Gastroesophageal sphincter (tissue), 3 donors: ENCODE data around the gene UBE2M.

Experiments used
- EP300 ChIP-seq: sonication (generic); formaldehyde crosslinking; IDR thresholded peaks from one replicate; pipeline ENCODE4 v1.6.1; 2017; ENCODE audit warnings: antibody characterized with exemption, mild to moderate bottlenecking
- TF ChIP-seq, protein P1 (sequence below), 4 experiments: fragments of 200-600 bp in 2 of 4; fragments of 450-650 bp in 2 of 4; sonication (generic) in 1 of 4; IDR thresholded peaks; one replicate each; pipeline ENCODE4 v1.5.1; 2017 to 2019; ENCODE audit warnings: antibody characterized with exemption in 4 of 4, mild to moderate bottlenecking in 2 of 4, moderate library complexity in 2 of 4

DNA sequence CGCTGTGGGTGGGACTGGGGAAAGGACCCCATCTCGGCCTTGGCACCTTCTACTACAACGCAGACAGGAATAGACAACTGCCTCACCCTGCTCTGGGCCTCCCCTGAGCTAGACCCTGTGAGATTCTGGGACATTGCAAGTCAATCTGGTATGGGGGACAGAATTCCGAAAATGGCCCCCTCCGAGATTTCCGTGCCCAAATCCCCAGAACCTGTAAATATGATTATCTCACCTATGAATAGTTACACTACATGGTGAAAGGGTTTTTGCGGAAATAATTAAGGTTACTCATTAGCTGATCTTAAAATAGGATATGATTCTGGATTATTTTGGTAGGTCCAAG lies 38.2 kb downstream of the UBE2M start:
- TF ChIP-seq, protein P1, sequence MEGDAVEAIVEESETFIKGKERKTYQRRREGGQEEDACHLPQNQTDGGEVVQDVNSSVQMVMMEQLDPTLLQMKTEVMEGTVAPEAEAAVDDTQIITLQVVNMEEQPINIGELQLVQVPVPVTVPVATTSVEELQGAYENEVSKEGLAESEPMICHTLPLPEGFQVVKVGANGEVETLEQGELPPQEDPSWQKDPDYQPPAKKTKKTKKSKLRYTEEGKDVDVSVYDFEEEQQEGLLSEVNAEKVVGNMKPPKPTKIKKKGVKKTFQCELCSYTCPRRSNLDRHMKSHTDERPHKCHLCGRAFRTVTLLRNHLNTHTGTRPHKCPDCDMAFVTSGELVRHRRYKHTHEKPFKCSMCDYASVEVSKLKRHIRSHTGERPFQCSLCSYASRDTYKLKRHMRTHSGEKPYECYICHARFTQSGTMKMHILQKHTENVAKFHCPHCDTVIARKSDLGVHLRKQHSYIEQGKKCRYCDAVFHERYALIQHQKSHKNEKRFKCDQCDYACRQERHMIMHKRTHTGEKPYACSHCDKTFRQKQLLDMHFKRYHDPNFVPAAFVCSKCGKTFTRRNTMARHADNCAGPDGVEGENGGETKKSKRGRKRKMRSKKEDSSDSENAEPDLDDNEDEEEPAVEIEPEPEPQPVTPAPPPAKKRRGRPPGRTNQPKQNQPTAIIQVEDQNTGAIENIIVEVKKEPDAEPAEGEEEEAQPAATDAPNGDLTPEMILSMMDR (IDR thresholded peaks at IDR 0.05) = no peak
- TF ChIP-seq EP300 = no peak
